SU-DHL-6 (cell line): ENCODE results near the gene LAMTOR4.
A peak's percentile ranks its signal among the peaks of the same experiment; 100 is the strongest.

Experiments
- H2AFZ ChIP-seq: fragments of 200-600 bp; sonication (generic); 2 replicates; pipeline ENCODE4 v1.6.1; 2014; ENCODE audit warnings: low read depth, mild to moderate bottlenecking, moderate library complexity, mixed read lengths, antibody characterized with exemption, low read length; ENCODE audit not compliant: severe bottlenecking
- H3F3A ChIP-seq: fragments of 200-600 bp; shearing (Covaris generic); 2 replicates; pipeline ENCODE4 v1.6.0; 2016; ENCODE audit warnings: antibody characterized with exemption, mild to moderate bottlenecking; ENCODE audit not compliant: insufficient read depth
- H3K27ac ChIP-seq: fragments of 200-600 bp; sonication (generic); 2 replicates; pipeline ENCODE4 v1.5.1; 2016; ENCODE audit warnings: low read depth, mild to moderate bottlenecking, low read length, moderate library complexity, mixed read lengths
- H3K27me3 ChIP-seq: fragments of 200-600 bp; sonication (generic), shearing (Covaris generic); 2 replicates; pipeline ENCODE4 v1.6.0; 2014; ENCODE audit warnings: mild to moderate bottlenecking, low read length
- H3K36me3 ChIP-seq: fragments of 200-600 bp; sonication (generic); 2 replicates; pipeline ENCODE4 v1.6.1; 2014; ENCODE audit warnings: mild to moderate bottlenecking, low read length, mixed read lengths
- H3K4me2 ChIP-seq: fragments of 300-600, 200-600 bp; shearing (Covaris generic), sonication (generic); 2 replicates; pipeline ENCODE4 v1.6.0; 2014; ENCODE audit warnings: low read length, low read depth, mild to moderate bottlenecking; ENCODE audit not compliant: poor library complexity, severe bottlenecking
- H3K4me3 ChIP-seq: fragments of 200-600 bp; sonication (generic); 2 replicates; pipeline ENCODE4 v1.5.1; 2014; ENCODE audit warnings: antibody characterized with exemption, low read length, mild to moderate bottlenecking, mixed read lengths; ENCODE audit not compliant: insufficient read depth, poor library complexity, severe bottlenecking
- H3K79me2 ChIP-seq: fragments of 200-600 bp; sonication (generic); 2 replicates; pipeline ENCODE4 v1.6.1; 2014; ENCODE audit warnings: mild to moderate bottlenecking, low read length, moderate library complexity; ENCODE audit not compliant: insufficient read depth
- H3K9ac ChIP-seq: fragments of 200-600 bp; sonication (generic); 2 replicates; pipeline ENCODE4 v1.7.0; 2014; ENCODE audit warnings: mild to moderate bottlenecking, low read length
- H3K9me2 ChIP-seq: fragments of 200-600 bp; sonication (generic); replicated peaks from 2 replicates; pipeline ENCODE4 v1.6.1; 2014; ENCODE audit warnings: low read length; ENCODE audit not compliant: insufficient read depth
- H3K9me3 ChIP-seq: fragments of 200-600 bp; sonication (generic); 2 replicates; pipeline ENCODE4 v1.6.1; 2014; ENCODE audit warnings: low read length, mixed read lengths; ENCODE audit not compliant: insufficient read depth
- H4K20me1 ChIP-seq: fragments of 200-600 bp; sonication (generic); 2 replicates; pipeline ENCODE4 v1.6.1; 2014; ENCODE audit warnings: low read depth, mild to moderate bottlenecking, antibody characterized with exemption, low read length, moderate library complexity, mixed read lengths
- CTCF ChIP-seq: fragments of 200-600 bp; sonication (generic); IDR thresholded peaks from one replicate; pipeline ENCODE4 v1.5.1; 2017; ENCODE audit warnings: antibody characterized with exemption, mild to moderate bottlenecking, low read length, moderate library complexity; ENCODE audit not compliant: insufficient read depth, poor library complexity, severe bottlenecking
- EZH2phosphoT487 ChIP-seq: fragments of 200-600 bp; sonication (generic), shearing (Covaris generic); conservative IDR thresholded peaks from 2 replicates; pipeline ENCODE4 v1.6.1; 2018; ENCODE audit warnings: mild to moderate bottlenecking, antibody characterized with exemption, low read length, moderate library complexity, mixed read lengths

The LAMTOR4 gene

GRCh38 chr7:100119970-100120732 lies 28.6 kb upstream of the LAMTOR4 start:
- Histone ChIP-seq H3K27me3 (no peaks in the 10 kb centered on the region), H3K36me3 (no peaks in the 10 kb centered on the region), H3K9me2 (no peaks in the 10 kb centered on the region), H4K20me1 (no peaks in the 10 kb centered on the region), H3K79me2 (peaks cover 12% of the 10 kb centered on the region), H3K27ac (peak overlapping the region; percentile 69), H3K4me2 (peak overlapping the region; percentile 73), H2AFZ (peak overlapping the region; percentile 52), H3K9me3 (no peaks in the 10 kb centered on the region), H3F3A (peaks cover 20% of the 10 kb centered on the region), H3K9ac (peak overlapping the region; percentile 79), H3K4me3 (peak overlapping the region; percentile 98)
- TF ChIP-seq EZH2phosphoT487 (no peak), CTCF (no peak)

GRCh38 chr7:100120733-100121036 lies 28.0 kb upstream of the LAMTOR4 start:
- Histone ChIP-seq H3K79me2 (peaks cover 17% of the 10 kb centered on the region), H3K27ac (peak overlapping the region; percentile 69), H3F3A (peaks cover 20% of the 10 kb centered on the region), H2AFZ (no peak overlapping the region), H3K4me3 (peak overlapping the region; percentile 98), H3K27me3 (no peaks in the 10 kb centered on the region), H3K4me2 (peak overlapping the region; percentile 73), H3K9me3 (no peaks in the 10 kb centered on the region), H3K36me3 (no peaks in the 10 kb centered on the region), H3K9me2 (no peaks in the 10 kb centered on the region), H4K20me1 (no peaks in the 10 kb centered on the region), H3K9ac (peak overlapping the region; percentile 79)
- TF ChIP-seq EZH2phosphoT487 (no peak), CTCF (no peak)

- Histone ChIP-seq H3K27ac (no peak overlapping the region), H3K9ac (no peak overlapping the region), H3K27me3 (no peaks in the 10 kb centered on the region), H3K9me2 (no peaks in the 10 kb centered on the region), H3K79me2 (peaks cover 24% of the 10 kb centered on the region), H3K36me3 (no peaks in the 10 kb centered on the region), H2AFZ (no peak overlapping the region), H3K4me2 (no peak overlapping the region), H3K9me3 (no peaks in the 10 kb centered on the region), H4K20me1 (no peaks in the 10 kb centered on the region), H3F3A (peaks cover 27% of the 10 kb centered on the region), H3K4me3 (no peak overlapping the region)
- TF ChIP-seq EZH2phosphoT487, result no peak
- no peak for TF ChIP-seq CTCF
Observed at GRCh38 chr7:100122067-100122466, 26.7 kb upstream of the LAMTOR4 start.
